Endothelial cell of umbilical vein (primary cell): Measurements from ENCODE around the gene NAPB. TPM values are rescaled to one million over a fixed set of nuclear protein-coding genes. Genes with fewer than 3 reads are reported as not detected.

Experiments used
- BruUV-seq: library from RNA; stranded (reverse); fragments of 400-500 nt; replicated peaks from 2 replicates; lab custom pipeline; 2021; lab: Mats Ljungman, UMichigan
- CTCF ChIA-PET: fragments of 300-600, 350-600 bp; sonication (Branson Sonifier 250); formaldehyde crosslinking; loops from one replicate; lab custom pipeline; 2021; ENCODE audit warnings: antibody characterized with exemption, inconsistent platforms; lab: Charles Lee
- POLR2A ChIA-PET: fragments of 300-600, 350-600 bp; sonication (Branson Sonifier 250); formaldehyde crosslinking; loops from one replicate; lab custom pipeline; 2021; ENCODE audit warnings: antibody characterized with exemption, inconsistent platforms; lab: Charles Lee
- DNase-seq: peaks from one replicate; pipeline ENCODE4 v3.0.0-alpha.2; 2011; ENCODE audit warnings: low read depth, low spot score
- FAIRE-seq: peaks from 2 replicates; lab custom pipeline; 2011; peaks lifted over from hg19 to GRCh38; lab: Jason Lieb, UNC
- H2AFZ ChIP-seq: 2 replicates; pipeline ENCODE4 v1.6.0; 2012; ENCODE audit warnings: low read depth, low read length, control low read depth, inconsistent platforms
- H3K27ac ChIP-seq: 2 replicates; pipeline ENCODE4 v1.5.1; 2011; ENCODE audit warnings: low read depth, mild to moderate bottlenecking, control low read depth, low read length, moderate library complexity; ENCODE audit not compliant: insufficient read depth
- H3K27me3 ChIP-seq, 2 experiments: 2 replicates each; pipeline versions ENCODE4 v1.6.0 to v1.6.1; 2011; ENCODE audit warnings: low read length in 2 of 2, mixed read lengths in 1 of 2; ENCODE audit not compliant: control insufficient read depth in 2 of 2, insufficient read depth in 2 of 2
- H3K36me3 ChIP-seq, 2 experiments: 2 replicates in 1 of 2; 3 replicates in 1 of 2; pipeline ENCODE4 v1.5.1; 2011; ENCODE audit warnings: low read length in 2 of 2, mild to moderate bottlenecking in 1 of 2, moderate library complexity in 1 of 2; ENCODE audit not compliant: control insufficient read depth in 2 of 2, insufficient read depth in 2 of 2; ENCODE audit errors: extremely low read depth in 1 of 2
- H3K4me1 ChIP-seq: 3 replicates; pipeline ENCODE4 v1.5.1; 2011; ENCODE audit warnings: mild to moderate bottlenecking, low read length; ENCODE audit not compliant: control insufficient read depth, insufficient read depth; ENCODE audit errors: extremely low read depth
- H3K4me2 ChIP-seq: 2 replicates; pipeline ENCODE4 v1.6.1; 2011; ENCODE audit warnings: low read length, control low read depth, mixed read lengths; ENCODE audit not compliant: insufficient read depth
- H3K4me3 ChIP-seq, 3 experiments: fragments of 200-600 bp in 1 of 3; sonication (generic), shearing (Covaris generic) in 1 of 3; replicated peaks in 1 of 3; 2 replicates each; pipeline ENCODE4 v1.5.1; 2011 to 2016; ENCODE audit warnings: control low read depth in 3 of 3, low read length in 3 of 3, mild to moderate bottlenecking in 2 of 3, inconsistent platforms in 1 of 3, low read depth in 1 of 3, moderate library complexity in 1 of 3; ENCODE audit not compliant: insufficient read depth in 1 of 3
- H3K79me2 ChIP-seq: 2 replicates; pipeline ENCODE4 v1.6.0; 2012; ENCODE audit warnings: low read length, inconsistent platforms; ENCODE audit not compliant: control insufficient read depth, insufficient read depth
- H3K9ac ChIP-seq: replicated peaks from 2 replicates; pipeline ENCODE3; 2011; ENCODE audit warnings: low read length, control low read depth; ENCODE audit not compliant: insufficient read depth; ENCODE audit errors: extremely low read depth
- H3K9me1 ChIP-seq: replicated peaks from 3 replicates; pipeline ENCODE4 v1.6.0; 2011; ENCODE audit warnings: mild to moderate bottlenecking, low read length; ENCODE audit not compliant: control insufficient read depth, insufficient read depth; ENCODE audit errors: extremely low read depth
- H3K9me3 ChIP-seq: replicated peaks from 2 replicates; pipeline ENCODE4 v1.5.1; 2012; ENCODE audit warnings: low read length, inconsistent platforms; ENCODE audit not compliant: control insufficient read depth, insufficient read depth
- H4K20me1 ChIP-seq: replicated peaks from 2 replicates; pipeline ENCODE3; 2011; ENCODE audit warnings: mild to moderate bottlenecking, low read length; ENCODE audit not compliant: control insufficient read depth, insufficient read depth; ENCODE audit errors: extremely low read depth
- EZH2 ChIP-seq: IDR thresholded peaks from 2 replicates; pipeline ENCODE4 v1.6.1; 2012; ENCODE audit warnings: borderline replicate concordance, low read depth, mild to moderate bottlenecking, moderate library complexity, low read length, inconsistent platforms; ENCODE audit not compliant: severe bottlenecking
- FOS ChIP-seq: IDR thresholded peaks from 2 replicates; pipeline ENCODE4 v1.6.1; 2011; ENCODE audit warnings: mild to moderate bottlenecking, low read length, moderate library complexity, borderline replicate concordance; ENCODE audit not compliant: insufficient read depth
- JUN ChIP-seq: IDR thresholded peaks from 2 replicates; pipeline ENCODE4 v1.6.1; 2011; ENCODE audit warnings: borderline replicate concordance, low read depth; ENCODE audit not compliant: insufficient read length, insufficient read depth
- MYC ChIP-seq: IDR thresholded peaks from one replicate; pipeline ENCODE4 v1.6.1; 2011; ENCODE audit warnings: mild to moderate bottlenecking, low read depth, low read length
- POLR2A ChIP-seq: IDR thresholded peaks from 2 replicates; pipeline ENCODE4 v1.6.1; 2012; ENCODE audit warnings: low read depth, mild to moderate bottlenecking, control low read depth, low read length
- POLR2AphosphoS5 ChIP-seq: IDR thresholded peaks from 2 replicates; pipeline ENCODE4 v1.6.1; 2012; ENCODE audit warnings: low read depth, mild to moderate bottlenecking, control low read depth, low read length, moderate library complexity; ENCODE audit not compliant: insufficient read depth
- dilution Hi-C: fragments of 300-500 bp; cut with MboI; formaldehyde crosslinking; loops from one replicate; pipeline ENCODE4 v1.15.0; 2019; ENCODE audit warnings: low sequenced_read_pairs; ENCODE audit not compliant: extremely low pct_ligation_motif_present
- intact Hi-C: fragments of 100-400 bp; cut with micrococcal nuclease; formaldehyde crosslinking; loops from one replicate; pipeline ENCODE4 v1.10.0; 2022
- polyA plus RNA-seq, 4 experiments: library from polyadenylated mRNA; depleted of rRNA in 3 of 4; stranded (reverse) in 3 of 4; unstranded in 1 of 4; fragments of >200 nt; gene quantifications; 2 replicates each; pipeline versions ENCODE4 v1.2.1 to v1.2.3, GENCODE V29; 2011 to 2012; ENCODE audit warnings: missing spikeins in 1 of 4
- total RNA-seq: library from RNA; stranded (reverse); gene quantifications from 2 replicates; pipeline ENCODE4 v1.2.3, GENCODE V29; 2021
- TF ChIP-seq, protein P1 (sequence below): IDR thresholded peaks from 2 replicates; pipeline ENCODE4 v1.6.1; 2011; ENCODE audit not compliant: insufficient read depth, insufficient read length
- TF ChIP-seq, protein P2 (sequence below), 2 donors: IDR thresholded peaks; 1 replicate in 1 of 2; 2 replicates in 1 of 2; pipeline ENCODE4 v1.5.1; 2011; ENCODE audit warnings: low read length in 2 of 2, mild to moderate bottlenecking in 2 of 2, moderate library complexity in 2 of 2, control low read depth in 1 of 2, inconsistent platforms in 1 of 2, low read depth in 1 of 2; ENCODE audit not compliant: insufficient read depth in 1 of 2; ENCODE audit errors: extremely low read depth in 1 of 2

The NAPB gene
- total and polyA plus RNA-seq, 2 donors (not counting 3 experiments of a cell fraction or from before 2014, with no cell fraction given), result 4.7 to 10.1 TPM

DNA sequence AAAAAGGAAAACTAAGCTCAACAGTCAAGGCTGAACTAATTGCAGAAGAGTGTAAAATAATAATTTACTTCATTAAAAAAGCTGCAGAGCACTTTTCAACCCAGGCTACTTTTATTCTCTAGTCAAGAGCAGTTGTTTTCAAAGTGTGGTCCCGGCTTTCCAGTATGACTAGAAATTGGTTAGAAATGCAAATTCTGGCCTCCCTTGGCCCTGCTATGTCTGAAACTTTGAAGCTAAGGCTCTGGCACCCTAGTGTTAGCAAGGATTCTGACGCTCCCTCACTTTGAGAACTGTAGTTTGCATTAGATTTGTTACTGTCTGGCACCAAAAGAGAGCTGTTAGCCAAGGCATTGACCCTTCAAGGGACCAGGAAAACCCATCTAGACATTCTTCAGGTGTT lies 80.2 kb downstream of the NAPB start:
- no peaks in the 10 kb centered on the region for H4K20me1 ChIP-seq
- H3K4me1 ChIP-seq, result no peaks in the 10 kb centered on the region
- H3K4me3 ChIP-seq, result no peak overlapping the region
- intact Hi-C loops, result no loop called here
- no TSS peak for BruUV-seq
- CTCF ChIA-PET, result interaction anchor here (0.5 to 8.8 kb wide), 74 partner anchors 8 to 1007 kb away, joined by 3 to 222 read pairs (median 5); partner anchors contain the start of genes CD93, NXT1 and THBD
- H3K36me3 ChIP-seq, result no peaks in the 10 kb centered on the region
- no peak overlapping the region for H3K4me2 ChIP-seq
- no peaks in the 10 kb centered on the region for H3K79me2 ChIP-seq
- FAIRE-seq (no peak), DNase-seq (no peak)
- dilution Hi-C loops, result no loop called here
- TF ChIP-seq POLR2A (no peak), MYC (no peak), EZH2 (no peak)
- H3K9me3 ChIP-seq, result no peaks in the 10 kb centered on the region
- H3K27me3 ChIP-seq, result peaks cover 2 to 3% of the 10 kb centered on the region in 2 experiments
- no peaks in the 10 kb centered on the region for H3K9me1 ChIP-seq
- no peak overlapping the region for H3K9ac ChIP-seq
- H2AFZ ChIP-seq, result no peak overlapping the region
- H3K27ac ChIP-seq, result no peak overlapping the region
- POLR2A ChIA-PET, result interaction anchor here (0.6 to 2.6 kb wide), 3 partner anchors 14 to 1066 kb away, joined by 4 to 8 read pairs (median 6); no protein-coding TSS in a partner anchor

DNA sequence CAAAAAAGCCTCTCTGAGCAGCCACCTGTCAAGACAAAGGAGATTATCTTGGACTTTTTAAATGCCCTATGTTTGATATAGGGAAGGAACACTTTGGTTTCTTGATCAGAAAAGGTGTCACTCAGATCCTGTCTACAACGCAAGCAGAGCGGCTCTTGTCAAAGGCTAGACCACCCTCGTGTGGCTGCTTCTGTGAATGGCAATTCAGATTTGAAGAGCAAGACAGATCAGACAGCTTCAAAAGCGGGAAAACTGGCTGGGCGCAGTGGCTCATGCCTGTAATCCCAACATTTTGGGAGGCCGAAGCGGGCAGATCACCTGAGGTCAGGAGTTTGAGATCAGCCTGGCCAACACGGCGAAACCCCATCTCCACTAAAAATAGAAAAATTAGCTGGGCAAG lies 80.8 kb downstream of the NAPB start:
- no TSS peak for BruUV-seq
- TF ChIP-seq, protein P1, sequence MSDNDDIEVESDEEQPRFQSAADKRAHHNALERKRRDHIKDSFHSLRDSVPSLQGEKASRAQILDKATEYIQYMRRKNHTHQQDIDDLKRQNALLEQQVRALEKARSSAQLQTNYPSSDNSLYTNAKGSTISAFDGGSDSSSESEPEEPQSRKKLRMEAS, result no peak
- TF ChIP-seq JUN, result no peak
- TF ChIP-seq, protein P2, sequence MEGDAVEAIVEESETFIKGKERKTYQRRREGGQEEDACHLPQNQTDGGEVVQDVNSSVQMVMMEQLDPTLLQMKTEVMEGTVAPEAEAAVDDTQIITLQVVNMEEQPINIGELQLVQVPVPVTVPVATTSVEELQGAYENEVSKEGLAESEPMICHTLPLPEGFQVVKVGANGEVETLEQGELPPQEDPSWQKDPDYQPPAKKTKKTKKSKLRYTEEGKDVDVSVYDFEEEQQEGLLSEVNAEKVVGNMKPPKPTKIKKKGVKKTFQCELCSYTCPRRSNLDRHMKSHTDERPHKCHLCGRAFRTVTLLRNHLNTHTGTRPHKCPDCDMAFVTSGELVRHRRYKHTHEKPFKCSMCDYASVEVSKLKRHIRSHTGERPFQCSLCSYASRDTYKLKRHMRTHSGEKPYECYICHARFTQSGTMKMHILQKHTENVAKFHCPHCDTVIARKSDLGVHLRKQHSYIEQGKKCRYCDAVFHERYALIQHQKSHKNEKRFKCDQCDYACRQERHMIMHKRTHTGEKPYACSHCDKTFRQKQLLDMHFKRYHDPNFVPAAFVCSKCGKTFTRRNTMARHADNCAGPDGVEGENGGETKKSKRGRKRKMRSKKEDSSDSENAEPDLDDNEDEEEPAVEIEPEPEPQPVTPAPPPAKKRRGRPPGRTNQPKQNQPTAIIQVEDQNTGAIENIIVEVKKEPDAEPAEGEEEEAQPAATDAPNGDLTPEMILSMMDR (IDR thresholded peaks at IDR 0.05; ENCODE audit: extremely low read depth in 1 of 2, insufficient read depth in 1 of 2, low read depth in 1 of 2, low read length in 2 of 2), result peak; percentile 64 to 71
- TF ChIP-seq FOS, result no peak
- no peak for TF ChIP-seq POLR2A
- TF ChIP-seq POLR2AphosphoS5, result no peak
- ChIA-PET POLR2A (interaction anchor here (0.7 to 2.6 kb wide), 2 partner anchors 15 to 289 kb away, joined by 6 to 8 read pairs; no protein-coding TSS in a partner anchor), CTCF (interaction anchor here (0.5 to 8.8 kb wide), 72 partner anchors 9 to 1006 kb away, joined by 3 to 222 read pairs (median 5); partner anchors contain the start of genes CD93, NXT1 and THBD)
- Histone ChIP-seq H3K4me3 (no peak overlapping the region), H3K36me3 (no peaks in the 10 kb centered on the region), H3K9me3 (no peaks in the 10 kb centered on the region), H3K79me2 (no peaks in the 10 kb centered on the region), H3K27me3 (peaks cover 2 to 3% of the 10 kb centered on the region in 2 experiments), H4K20me1 (no peaks in the 10 kb centered on the region), H3K4me1 (no peaks in the 10 kb centered on the region), H3K27ac (no peak overlapping the region), H3K9ac (no peak overlapping the region), H2AFZ (no peak overlapping the region), H3K4me2 (no peak overlapping the region), H3K9me1 (no peaks in the 10 kb centered on the region)
- DNase-seq, result peak; percentile 84
- dilution Hi-C loops (no loop called here), intact Hi-C loops (loop anchor here (1.0 kb wide), 5 partner anchors 95 to 1001 kb away; no protein-coding TSS in a partner anchor)
- FAIRE-seq, result peak; percentile 93
